ENCODE results near the gene TMEM100. TPM values are rescaled to one million over a fixed set of nuclear protein-coding genes. Genes with fewer than 3 reads are reported as not detected.

Gene TMEM100
- total RNA-seq, 1 donor, result 0.36 TPM

- Histone ChIP-seq H3K9me3 (ENCODE audit: low read depth, low read length) (no peaks in the 10 kb centered on the region), H3K4me2 (ENCODE audit: insufficient read depth, low read length) (no peak overlapping the region), H3K4me1 (ENCODE audit: insufficient read depth, low read length) (peaks cover 69% of the 10 kb centered on the region), H3K4me3 (ENCODE audit: insufficient read depth, low read length) (no peak overlapping the region), H3K79me2 (ENCODE audit: insufficient read depth, low read length) (no peaks in the 10 kb centered on the region), H4K20me1 (ENCODE audit: insufficient read depth, low read length) (no peaks in the 10 kb centered on the region), H2AFZ (ENCODE audit: low read length) (no peak overlapping the region), H3K27me3 (ENCODE audit: insufficient read depth, low read length) (no peaks in the 10 kb centered on the region), H3K27ac (ENCODE audit: low read depth, low read length) (no peak overlapping the region), H3K36me3 (ENCODE audit: insufficient read depth, low read length) (no peaks in the 10 kb centered on the region)
- no peak for DNase-seq (ENCODE audit: insufficient read length, low spot score, missing footprints)
- no peak for TF ChIP-seq CTCF (IDR thresholded peaks at IDR 0.05; ENCODE audit: extremely low read depth, low read depth, low read length)
Observed at GRCh38 chr17:55729484-55729883, 6.8 kb upstream of the TMEM100 start.

- Histone ChIP-seq H3K9me3 (ENCODE audit: low read depth, low read length) (no peaks in the 10 kb centered on the region), H3K27me3 (ENCODE audit: insufficient read depth, low read length) (no peaks in the 10 kb centered on the region), H2AFZ (ENCODE audit: low read length) (peak overlapping the region; percentile 69)
Observed at GRCh38 chr17:55728833-55729232, 6.2 kb upstream of the TMEM100 start.

GRCh38 chr17:55728361-55728760 is 5.7 kb upstream of the TMEM100 start:
- H2AFZ ChIP-seq (ENCODE audit: low read length), result peak overlapping the region; percentile 69
- H3K27ac ChIP-seq (ENCODE audit: low read depth, low read length), result peak overlapping the region; percentile 25
- H3K27me3 ChIP-seq (ENCODE audit: insufficient read depth, low read length), result no peaks in the 10 kb centered on the region
- no peak overlapping the region for H3K4me3 ChIP-seq (ENCODE audit: insufficient read depth, low read length)
- H3K4me1 ChIP-seq (ENCODE audit: insufficient read depth, low read length), result peaks cover 62% of the 10 kb centered on the region
- H3K9me3 ChIP-seq (ENCODE audit: low read depth, low read length), result no peaks in the 10 kb centered on the region
- DNase-seq (ENCODE audit: insufficient read length, low spot score, missing footprints), result no peak
- H3K79me2 ChIP-seq (ENCODE audit: insufficient read depth, low read length), result no peaks in the 10 kb centered on the region
- no peaks in the 10 kb centered on the region for H4K20me1 ChIP-seq (ENCODE audit: insufficient read depth, low read length)
- peak overlapping the region; percentile 34 for H3K4me2 ChIP-seq (ENCODE audit: insufficient read depth, low read length)
- no peaks in the 10 kb centered on the region for H3K36me3 ChIP-seq (ENCODE audit: insufficient read depth, low read length)
- no peak for TF ChIP-seq CTCF (IDR thresholded peaks at IDR 0.05; ENCODE audit: extremely low read depth, low read depth, low read length)

More at GRCh38 chr17:55728833-55729232, 6.2 kb upstream of the TMEM100 start:
- peaks cover 63% of the 10 kb centered on the region for H3K4me1 ChIP-seq (ENCODE audit: insufficient read depth, low read length)
- TF ChIP-seq CTCF (IDR thresholded peaks at IDR 0.05; ENCODE audit: extremely low read depth, low read depth, low read length), result no peak
- H3K79me2 ChIP-seq (ENCODE audit: insufficient read depth, low read length), result no peaks in the 10 kb centered on the region
- DNase-seq (ENCODE audit: insufficient read length, low spot score, missing footprints), result no peak
- peak overlapping the region; percentile 34 for H3K4me2 ChIP-seq (ENCODE audit: insufficient read depth, low read length)
- H3K36me3 ChIP-seq (ENCODE audit: insufficient read depth, low read length), result no peaks in the 10 kb centered on the region
- peak overlapping the region; percentile 25 for H3K27ac ChIP-seq (ENCODE audit: low read depth, low read length)
- H3K4me3 ChIP-seq (ENCODE audit: insufficient read depth, low read length), result no peak overlapping the region
- H4K20me1 ChIP-seq (ENCODE audit: insufficient read depth, low read length), result no peaks in the 10 kb centered on the region

GRCh38 chr17:55727920-55728319 is 5.3 kb upstream of the TMEM100 start:
- no peak overlapping the region for H3K4me2 ChIP-seq (ENCODE audit: insufficient read depth, low read length)
- peaks cover 67% of the 10 kb centered on the region for H3K4me1 ChIP-seq (ENCODE audit: insufficient read depth, low read length)

More at GRCh38 chr17:55727920-55728319, 5.3 kb upstream of the TMEM100 start:
- Histone ChIP-seq H4K20me1 (ENCODE audit: insufficient read depth, low read length) (no peaks in the 10 kb centered on the region), H2AFZ (ENCODE audit: low read length) (peak overlapping the region; percentile 24), H3K27ac (ENCODE audit: low read depth, low read length) (no peak overlapping the region), H3K36me3 (ENCODE audit: insufficient read depth, low read length) (no peaks in the 10 kb centered on the region), H3K9me3 (ENCODE audit: low read depth, low read length) (no peaks in the 10 kb centered on the region), H3K4me3 (ENCODE audit: insufficient read depth, low read length) (no peak overlapping the region), H3K79me2 (ENCODE audit: insufficient read depth, low read length) (no peaks in the 10 kb centered on the region), H3K27me3 (ENCODE audit: insufficient read depth, low read length) (no peaks in the 10 kb centered on the region)
- no peak for TF ChIP-seq CTCF (IDR thresholded peaks at IDR 0.05; ENCODE audit: extremely low read depth, low read depth, low read length)
- no peak for DNase-seq (ENCODE audit: insufficient read length, low spot score, missing footprints)

All from osteoblast (primary cell).